Stimulated activated CD4-positive, alpha-beta T cell treated with anti-CD3 and anti-CD28 coated beads, TNF-alpha, amount 100 ng/mL, for 4 hours (primary cell): ENCODE measurements around the gene MCL1.
A peak's percentile ranks its signal among the peaks of the same experiment; 100 is the strongest.
"Not testable (repeated sequence)": the region's sequence is repeated elsewhere in the genome, so short reads cannot be mapped to it uniquely, and the experiment has no call there.

Experiments used
- DNase-seq, 3 experiments: peaks; one replicate each; pipeline ENCODE4 v3.0.0-alpha.2; 2020; ENCODE audit warnings: low read depth in 3 of 3

The MCL1 gene

GRCh38 chr1:150579110-150579944 lies at the start of gene MCL1:
Gene MCL1 (minus strand): TSS chr1:150579610. CDS start chr1:150579530, 80 bp downstream.
- DNase-seq, result peak; percentile 62 to 73 (median 72)

GRCh38 chr1:150628766-150629114 lies 49.3 kb upstream of the MCL1 start:
- no peak for DNase-seq

- no peak for DNase-seq
These were observed 48.5 kb upstream of the MCL1 start for GRCh38 chr1:150627826-150628410.

GRCh38 chr1:150626150-150626549 lies 46.7 kb upstream of the MCL1 start:
- no peak for DNase-seq

GRCh38 chr1:150624546-150624945 lies 45.1 kb upstream of the MCL1 start:
- not testable (repeated sequence) for DNase-seq

- not testable (repeated sequence) for DNase-seq
These were observed 44.7 kb upstream of the MCL1 start for GRCh38 chr1:150624134-150624533.

GRCh38 chr1:150622303-150622975 lies 43.0 kb upstream of the MCL1 start:
- no peak for DNase-seq

GRCh38 chr1:150621497-150622302 lies 42.3 kb upstream of the MCL1 start:
- peak in 2 of 3 experiments; percentile 33 to 48 for DNase-seq

- no peak for DNase-seq
These were observed 41.5 kb upstream of the MCL1 start for GRCh38 chr1:150620919-150621318.

GRCh38 chr1:150619576-150620509 lies 40.4 kb upstream of the MCL1 start:
- DNase-seq, result no peak

- DNase-seq, result no peak
These were observed 36.2 kb upstream of the MCL1 start for GRCh38 chr1:150615346-150616201.

GRCh38 chr1:150613061-150613920 lies 33.9 kb upstream of the MCL1 start:
- peak in 2 of 3 experiments; percentile 23 to 40 for DNase-seq

GRCh38 chr1:150612014-150612345 lies 32.6 kb upstream of the MCL1 start:
- no peak for DNase-seq

GRCh38 chr1:150610576-150610975 lies 31.2 kb upstream of the MCL1 start:
- no peak for DNase-seq

GRCh38 chr1:150609732-150610131 lies 30.3 kb upstream of the MCL1 start:
- DNase-seq, result no peak

- no peak for DNase-seq
These were observed 27.2 kb upstream of the MCL1 start for GRCh38 chr1:150606463-150607142.

- not testable (repeated sequence) for DNase-seq
These were observed 26.0 kb upstream of the MCL1 start for GRCh38 chr1:150605451-150605731.

GRCh38 chr1:150604226-150604588 lies 24.8 kb upstream of the MCL1 start:
- no peak for DNase-seq

- no peak for DNase-seq
These were observed 24.3 kb upstream of the MCL1 start for GRCh38 chr1:150603711-150604110.
